ENCODE measurements around the gene BTNL2.

- TF ChIP-seq ZNF274 (IDR thresholded peaks at IDR 0.05; ENCODE audit: low read depth, low read length) (no peak), SUZ12 (IDR thresholded peaks at IDR 0.05; ENCODE audit: extremely low read depth, insufficient read depth, insufficient read length) (no peak), YY1 (IDR thresholded peaks at IDR 0.05; ENCODE audit: insufficient read depth, insufficient read length) (no peak)
Measured at GRCh38 chr6:32449088-32449736, 42.2 kb upstream of the BTNL2 start.
